ENCODE results near the gene AFMID. TPM values are rescaled to one million over a fixed set of nuclear protein-coding genes. Genes with fewer than 3 reads are reported as not detected.
"Not testable (repeated sequence)": the region's sequence is repeated elsewhere in the genome, so short reads cannot be mapped to it uniquely, and the experiment has no call there.

Gene AFMID
- total RNA-seq, 1 experiment from 2014 or later: 97.1 TPM

GRCh38 chr17:78241277-78242023, 54.3 kb downstream of the AFMID start:
- Histone ChIP-seq H3K27ac (no peak overlapping the region), H3K27me3 (no peaks in the 10 kb centered on the region), H3K9me3 (replicated peaks) (peaks cover 7% of the 10 kb centered on the region; the same call in 1 of the 2 replicates), H3K36me3 (no peaks in the 10 kb centered on the region), H3K4me3 (no peak overlapping the region), H3K4me1 (peaks cover 34% of the 10 kb centered on the region)
- peak; percentile 88 to 96 for DNase-seq

- no peak for DNase-seq
These were observed 55.0 kb downstream of the AFMID start for GRCh38 chr17:78242024-78242742.

GRCh38 chr17:78247304-78247703, 60.1 kb downstream of the AFMID start:
- no peak overlapping the region for H3K27ac ChIP-seq
- no peaks in the 10 kb centered on the region for H3K36me3 ChIP-seq
- peaks cover 8% of the 10 kb centered on the region for H3K4me1 ChIP-seq
- peaks cover 7% of the 10 kb centered on the region; the same call in 1 of the 2 replicates for H3K9me3 ChIP-seq (replicated peaks)
- H3K4me3 ChIP-seq: no peak overlapping the region
- H3K27me3 ChIP-seq: no peaks in the 10 kb centered on the region
- DNase-seq: peak in 1 of 2 experiments; percentile 50

More at GRCh38 chr17:78242024-78242742, 55.0 kb downstream of the AFMID start:
- Histone ChIP-seq H3K36me3 (no peaks in the 10 kb centered on the region), H3K9me3 (replicated peaks) (peaks cover 7% of the 10 kb centered on the region; the same call in 1 of the 2 replicates), H3K4me1 (peaks cover 26% of the 10 kb centered on the region), H3K4me3 (no peak overlapping the region), H3K27ac (no peak overlapping the region), H3K27me3 (no peaks in the 10 kb centered on the region)

GRCh38 chr17:78248051-78248914, 61.1 kb downstream of the AFMID start:
- H3K27ac ChIP-seq: no peak overlapping the region
- H3K27me3 ChIP-seq: no peaks in the 10 kb centered on the region
- H3K4me1 ChIP-seq: no peaks in the 10 kb centered on the region; the same call in 1 of the 2 replicates
- no peaks in the 10 kb centered on the region for H3K36me3 ChIP-seq
- H3K4me3 ChIP-seq: no peak overlapping the region
- H3K9me3 ChIP-seq (replicated peaks): peaks cover 7% of the 10 kb centered on the region; the same call in 1 of the 2 replicates
- DNase-seq: no peak

- H3K4me1 ChIP-seq: no peaks in the 10 kb centered on the region
- no peaks in the 10 kb centered on the region for H3K27me3 ChIP-seq
- no peaks in the 10 kb centered on the region for H3K36me3 ChIP-seq
- H3K27ac ChIP-seq: no peak overlapping the region
- peaks cover 7% of the 10 kb centered on the region; the same call in 1 of the 2 replicates for H3K9me3 ChIP-seq (replicated peaks)
- no peak for DNase-seq
- no peak overlapping the region for H3K4me3 ChIP-seq
These were observed 62.1 kb downstream of the AFMID start for GRCh38 chr17:78249074-78249817.

- peaks cover 6% of the 10 kb centered on the region; the same call in 1 of the 2 replicates for H3K9me3 ChIP-seq (replicated peaks)
- no peaks in the 10 kb centered on the region for H3K4me1 ChIP-seq
- H3K27ac ChIP-seq: no peak overlapping the region
- H3K36me3 ChIP-seq: no peaks in the 10 kb centered on the region
- H3K27me3 ChIP-seq: no peaks in the 10 kb centered on the region
- no peak for DNase-seq
- no peak overlapping the region for H3K4me3 ChIP-seq
These were observed 63.0 kb downstream of the AFMID start for GRCh38 chr17:78249818-78250806.

GRCh38 chr17:78250891-78251772, 64.0 kb downstream of the AFMID start:
- Histone ChIP-seq H3K36me3 (no peaks in the 10 kb centered on the region), H3K27me3 (no peaks in the 10 kb centered on the region), H3K27ac (no peak overlapping the region), H3K4me1 (0 out of 2 replicates have a peak, but pooled peaks cover 5% of the 10 kb centered on the region), H3K4me3 (no peak overlapping the region), H3K9me3 (replicated peaks) (no peaks in the 10 kb centered on the region)
- peak; percentile 93 to 96 for DNase-seq

- H3K4me1 ChIP-seq: 0 out of 2 replicates have a peak, but pooled peaks cover 5% of the 10 kb centered on the region
- peak in 1 of 2 experiments; percentile 11 for DNase-seq
- H3K4me3 ChIP-seq: no peak overlapping the region
- no peaks in the 10 kb centered on the region for H3K36me3 ChIP-seq
- no peaks in the 10 kb centered on the region for H3K27me3 ChIP-seq
- H3K9me3 ChIP-seq (replicated peaks): no peaks in the 10 kb centered on the region
- no peak overlapping the region for H3K27ac ChIP-seq
These were observed 64.6 kb downstream of the AFMID start for GRCh38 chr17:78251773-78252103.

- Histone ChIP-seq H3K9me3 (replicated peaks) (no peaks in the 10 kb centered on the region), H3K4me3 (no peak overlapping the region), H3K27ac (no peak overlapping the region), H3K4me1 (peaks cover 5% of the 10 kb centered on the region; the same call in 1 of the 2 replicates), H3K36me3 (no peaks in the 10 kb centered on the region), H3K27me3 (no peaks in the 10 kb centered on the region)
- DNase-seq: peak in 1 of 2 experiments; percentile 15
These were observed 65.0 kb downstream of the AFMID start for GRCh38 chr17:78252111-78252634.

GRCh38 chr17:78252701-78253635, 65.8 kb downstream of the AFMID start:
- H3K4me3 ChIP-seq: no peak overlapping the region
- H3K9me3 ChIP-seq (replicated peaks): no peaks in the 10 kb centered on the region
- no peaks in the 10 kb centered on the region for H3K36me3 ChIP-seq
- DNase-seq: peak in 1 of 2 experiments; percentile 21
- no peaks in the 10 kb centered on the region for H3K27me3 ChIP-seq
- H3K27ac ChIP-seq: no peak overlapping the region
- peaks cover 10% of the 10 kb centered on the region for H3K4me1 ChIP-seq

- not testable (repeated sequence) for DNase-seq; H3K36me3 ChIP-seq; H3K9me3 ChIP-seq (replicated peaks); H3K27ac ChIP-seq; H3K27me3 ChIP-seq
- H3K4me3 ChIP-seq: peak overlapping the region; percentile 67
- H3K4me1 ChIP-seq: peaks cover 16% of the 10 kb centered on the region
These were observed 66.4 kb downstream of the AFMID start for GRCh38 chr17:78253636-78253945.

Data from SJCRH30 (cell line).